ENCODE measurements around the gene CR2. TPM values are rescaled to one million over a fixed set of nuclear protein-coding genes. Genes with fewer than 3 reads are reported as not detected.

Gene CR2
- total RNA-seq, 1 experiment from 2014 or later: 1.8 TPM

- H3K4me1 ChIP-seq (ENCODE audit: insufficient read depth, low read length): no peaks in the 10 kb centered on the region; the same call in 1 of the 2 replicates
- H3K79me1 ChIP-seq (ENCODE audit: insufficient read depth, low read depth, low read length, poor library complexity, severe bottlenecking): no peaks in the 10 kb centered on the region
- H2BK15ac ChIP-seq (ENCODE audit: low read depth, low read length): no peak overlapping the region
- no peak overlapping the region for H2BK20ac ChIP-seq (ENCODE audit: low read depth, low read length, poor library complexity, severe bottlenecking)
- H3K27ac Mint-ChIP-seq: no peak overlapping the region
- H3K4me1 Mint-ChIP-seq: peaks cover 4 to 6% of the 10 kb centered on the region in 2 experiments; a peak in 2 of 4 replicates
- H3K9ac ChIP-seq (ENCODE audit: extremely low read depth, insufficient read length, low read length): no peak overlapping the region
- H3T11ph ChIP-seq (ENCODE audit: low read length): no peak overlapping the region
- H3K27ac ChIP-seq (ENCODE audit: insufficient read length, low read depth, low read length): no peak overlapping the region
- H3K79me2 ChIP-seq (ENCODE audit: insufficient read depth, low read length): no peaks in the 10 kb centered on the region
- H2AFZ ChIP-seq (ENCODE audit: low read length): no peak overlapping the region
- no peak for DNase-seq
- TF ChIP-seq CTCF (conservative IDR thresholded peaks at IDR 0.05): no peak
- no peak overlapping the region for H3K4ac ChIP-seq (ENCODE audit: low read depth, low read length)
- H3K18ac ChIP-seq (ENCODE audit: insufficient read length, low read depth, low read length): no peak overlapping the region
- H4K20me1 ChIP-seq (ENCODE audit: control insufficient read depth, insufficient read depth, insufficient read length): no peaks in the 10 kb centered on the region
- H3K9me3 ChIP-seq (ENCODE audit: control insufficient read depth, low read depth, low read length): no peaks in the 10 kb centered on the region
- H4K8ac ChIP-seq (replicated peaks; ENCODE audit: insufficient read length, low read depth, low read length): no peak overlapping the region
- H2BK12ac ChIP-seq (ENCODE audit: insufficient read length, low read depth, low read length): no peak overlapping the region
- no peak overlapping the region for H3K14ac ChIP-seq (ENCODE audit: insufficient read depth, low read length)
- H4K91ac ChIP-seq (ENCODE audit: insufficient read length, low read depth, low read length): no peak overlapping the region
- no peak overlapping the region for H2AK5ac ChIP-seq (ENCODE audit: insufficient read length, low read length)
- H4K5ac ChIP-seq (ENCODE audit: insufficient read length, low read depth, low read length): no peak overlapping the region
- H3K4me2 ChIP-seq (ENCODE audit: insufficient read depth, insufficient read length, low read length): no peak overlapping the region
- no peak overlapping the region for H2BK120ac ChIP-seq (ENCODE audit: low read depth, low read length, poor library complexity, severe bottlenecking)
- H3K27me3 Mint-ChIP-seq (ENCODE audit: low read depth): no peaks in the 10 kb centered on the region; the same call in 1 of the 2 replicates
- no peak overlapping the region for H3K23ac ChIP-seq (ENCODE audit: insufficient read length, low read depth, low read length)
- no peak overlapping the region for H3K56ac ChIP-seq (ENCODE audit: insufficient read length, low read depth, low read length)
- H3K36me3 Mint-ChIP-seq (ENCODE audit: insufficient read depth in 1 of 3, low read depth in 3 of 3): peaks cover 0 to 4% (median 0%) of the 10 kb centered on the region in 3 experiments; a peak in 1 of 7 replicates
- no peak overlapping the region for H2BK5ac ChIP-seq (ENCODE audit: insufficient read length, low read length)
- H3K27me3 ChIP-seq (ENCODE audit: insufficient read depth, low read length): no peaks in the 10 kb centered on the region
- H3K4me3 Mint-ChIP-seq: no peak overlapping the region
- no peaks in the 10 kb centered on the region; a peak in 1 of 5 replicates for H3K9me3 Mint-ChIP-seq
- H3K23me2 ChIP-seq (ENCODE audit: insufficient read length, low read depth, low read length, poor library complexity, severe bottlenecking): no peaks in the 10 kb centered on the region
Observed at GRCh38 chr1:207516729-207517128, 62.6 kb downstream of the CR2 start.

Measured in H9 (cell line).